Measurements from ENCODE around the gene NECAP2.

The NECAP2 gene, protein sequence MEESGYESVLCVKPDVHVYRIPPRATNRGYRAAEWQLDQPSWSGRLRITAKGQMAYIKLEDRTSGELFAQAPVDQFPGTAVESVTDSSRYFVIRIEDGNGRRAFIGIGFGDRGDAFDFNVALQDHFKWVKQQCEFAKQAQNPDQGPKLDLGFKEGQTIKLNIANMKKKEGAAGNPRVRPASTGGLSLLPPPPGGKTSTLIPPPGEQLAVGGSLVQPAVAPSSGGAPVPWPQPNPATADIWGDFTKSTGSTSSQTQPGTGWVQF

DNA sequence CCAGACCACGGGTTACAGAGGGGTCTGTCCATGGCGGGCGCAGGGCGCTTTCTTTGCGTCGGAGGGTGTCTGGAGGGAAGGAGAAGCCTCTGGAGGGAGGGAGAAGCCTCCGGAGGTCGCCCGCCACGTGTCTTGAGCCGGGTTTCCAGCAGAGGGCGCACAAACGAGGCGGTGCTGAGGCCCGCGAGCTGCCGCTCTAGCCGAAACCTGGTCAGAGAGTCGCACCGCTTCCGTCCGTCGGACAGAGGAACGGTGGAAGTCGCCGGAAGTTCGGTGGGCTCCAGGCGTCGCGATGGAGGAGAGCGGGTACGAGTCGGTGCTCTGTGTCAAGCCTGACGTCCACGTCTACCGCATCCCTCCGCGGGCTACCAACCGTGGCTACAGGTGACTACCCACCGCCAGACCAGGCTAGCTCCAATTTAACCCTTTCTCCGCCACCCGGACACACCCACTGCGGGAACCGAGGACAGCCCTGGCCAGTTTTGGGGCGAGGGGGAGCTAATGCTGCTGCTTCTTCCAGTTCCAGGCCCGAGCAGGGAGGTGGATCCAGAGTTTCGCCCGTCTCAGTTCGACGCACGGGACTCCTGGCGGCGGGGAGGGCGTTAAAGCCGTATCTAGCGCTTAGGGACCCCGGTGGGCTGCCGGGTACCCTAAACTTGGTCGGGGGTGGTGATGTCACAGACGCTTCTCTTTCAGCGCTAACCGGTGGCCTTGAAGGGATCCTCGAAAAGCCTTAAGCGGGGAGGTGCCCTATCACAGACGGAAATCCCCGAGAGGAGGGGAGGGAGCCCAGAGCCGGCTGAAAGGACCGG is at the start of gene NECAP2:
NECAP2 (plus strand) TSS at position 255 of the 812 bp plus-strand sequence; CDS start at position 293, 38 bp downstream.
- peak; percentile 99 for DNase-seq

DNA sequence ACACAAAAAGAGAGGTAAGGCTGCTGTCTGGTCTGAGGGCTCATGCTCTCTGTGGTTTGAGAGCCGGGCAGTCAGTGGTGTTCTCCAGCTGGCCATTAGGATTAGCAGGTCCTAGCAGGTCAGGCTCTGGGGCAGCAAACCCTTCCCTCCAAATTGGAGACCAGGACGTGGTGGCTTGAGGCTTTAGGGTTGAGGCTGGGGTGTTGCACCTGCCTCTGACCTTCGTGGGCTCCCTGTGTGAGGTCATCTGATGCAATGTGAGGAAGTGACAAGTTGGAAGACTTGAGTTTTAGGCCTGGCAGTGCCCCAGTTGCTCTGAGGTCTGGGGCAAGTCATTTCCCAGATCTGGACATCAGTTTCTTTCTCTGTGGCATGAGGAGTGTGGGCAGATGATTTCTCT is 49.1 kb upstream of the NECAP2 start:
- no peak for DNase-seq

DNA sequence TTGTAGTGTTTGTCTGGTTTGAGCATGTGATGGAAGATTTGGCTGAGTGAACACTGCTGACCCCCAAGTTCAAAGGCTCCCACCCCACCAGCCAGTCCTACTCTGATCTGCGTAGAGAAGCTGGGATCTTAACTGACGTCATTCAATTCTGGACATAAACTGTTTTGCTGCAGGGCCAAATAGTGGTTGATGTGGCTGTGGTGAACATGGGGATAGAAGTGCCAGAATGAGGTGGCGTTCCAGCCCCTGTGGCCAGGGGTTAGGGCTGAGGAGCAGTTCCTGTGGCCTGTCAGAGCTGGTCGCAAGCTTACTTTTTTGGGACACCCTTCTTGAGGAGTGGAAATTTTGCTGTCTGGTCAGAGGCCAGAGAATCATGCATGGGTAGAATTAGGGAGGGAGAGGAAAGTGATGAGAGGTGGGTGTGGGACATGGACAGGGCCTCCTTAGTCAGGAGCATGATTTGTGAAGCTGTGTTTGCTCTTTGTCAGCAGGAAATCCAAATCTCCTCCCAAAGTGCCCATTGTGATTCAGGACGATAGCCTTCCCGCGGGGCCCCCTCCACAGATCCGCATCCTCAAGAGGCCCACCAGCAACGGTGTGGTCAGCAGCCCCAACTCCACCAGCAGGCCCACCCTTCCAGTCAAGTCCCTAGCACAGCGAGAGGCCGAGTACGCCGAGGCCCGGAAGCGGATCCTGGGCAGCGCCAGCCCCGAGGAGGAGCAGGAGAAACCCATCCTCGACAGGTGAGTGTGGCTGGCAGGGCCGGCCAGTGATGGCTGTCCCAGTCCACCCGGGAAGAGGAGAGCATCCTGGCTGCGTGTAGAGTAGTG is 47.6 kb upstream of the NECAP2 start:
- DNase-seq, result no peak

DNA sequence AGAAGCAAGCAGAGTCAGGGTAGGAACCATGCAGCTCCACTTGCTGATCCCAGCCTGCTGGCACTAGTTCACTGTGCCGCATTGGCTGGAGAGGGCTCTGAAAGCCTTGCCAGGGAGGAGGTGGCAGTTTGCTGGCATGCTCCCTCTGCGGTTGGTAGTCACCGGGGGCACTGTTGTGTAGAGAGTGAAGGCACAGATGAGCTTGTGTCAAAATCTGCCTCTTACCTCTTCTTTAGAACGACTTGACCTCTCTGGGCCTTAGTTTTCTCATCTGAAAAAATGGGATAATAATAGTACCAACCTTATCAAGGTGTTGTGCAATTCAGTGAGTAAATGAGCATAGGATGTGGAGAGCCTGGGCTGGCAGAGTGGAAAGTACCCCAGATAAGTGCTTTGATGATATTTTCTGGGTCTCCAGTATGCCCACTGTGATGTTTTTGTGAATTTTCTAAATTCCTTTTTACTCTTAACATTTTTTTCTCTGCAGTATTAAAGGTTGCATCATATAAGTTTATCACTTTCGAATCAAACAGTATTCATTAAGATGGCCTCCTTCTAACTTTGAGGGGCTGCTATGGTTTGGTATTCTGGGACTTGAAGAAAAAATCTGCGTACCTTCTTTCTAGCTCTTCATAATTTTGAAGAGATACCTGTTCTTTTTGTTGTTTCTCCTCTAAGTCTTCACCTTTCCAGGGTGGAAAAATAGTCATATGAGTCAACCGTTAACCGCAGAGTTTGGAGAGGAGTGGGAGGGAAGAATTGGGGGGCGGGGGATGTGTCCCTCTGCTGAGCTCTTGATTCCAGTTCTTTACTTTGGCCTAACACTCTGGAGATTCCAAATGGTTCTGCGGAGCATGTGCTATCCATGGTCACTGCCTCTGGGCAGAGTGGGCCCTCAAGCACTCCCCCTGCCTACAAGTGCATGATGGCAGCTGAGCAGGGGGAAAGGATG is 46.7 kb upstream of the NECAP2 start:
- no peak for DNase-seq

DNA sequence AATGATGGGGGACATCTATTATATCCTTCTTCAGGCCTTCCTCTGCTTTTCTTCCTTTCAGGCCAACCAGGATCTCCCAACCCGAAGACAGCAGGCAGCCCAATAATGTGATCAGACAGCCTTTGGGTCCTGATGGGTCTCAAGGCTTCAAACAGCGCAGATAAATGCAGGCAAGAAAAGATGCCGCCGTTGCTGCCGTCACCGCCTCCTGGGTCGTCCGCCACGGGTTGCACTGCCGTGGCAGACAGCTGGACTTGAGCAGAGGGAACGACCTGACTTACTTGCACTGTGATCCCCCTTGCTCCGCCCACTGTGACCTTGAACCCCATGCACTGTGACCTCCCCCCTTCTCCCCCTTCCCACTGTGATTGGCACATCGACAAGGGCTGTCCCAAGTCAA is 45.5 kb upstream of the NECAP2 start:
- no peak for DNase-seq

DNA sequence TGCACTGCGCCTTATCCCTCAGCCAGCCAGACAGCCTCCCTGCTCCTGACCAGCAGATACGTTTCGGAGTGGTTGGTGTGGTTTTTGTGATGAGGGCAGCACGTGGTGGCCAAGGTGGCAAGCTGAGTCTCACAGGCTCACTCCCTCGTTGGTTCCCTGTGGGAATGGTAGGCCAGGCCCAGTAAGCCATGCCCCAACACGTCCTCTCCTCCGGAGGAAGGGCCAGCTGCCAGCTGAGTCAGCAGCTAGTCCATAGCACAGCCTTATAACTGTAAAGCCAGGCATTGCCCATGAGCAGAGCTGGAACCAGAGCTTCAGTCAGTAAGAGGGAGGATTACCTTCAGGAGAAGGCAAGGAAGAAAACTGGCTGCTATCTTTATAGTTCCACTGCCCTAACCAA is 43.9 kb upstream of the NECAP2 start:
- no peak for DNase-seq

DNA sequence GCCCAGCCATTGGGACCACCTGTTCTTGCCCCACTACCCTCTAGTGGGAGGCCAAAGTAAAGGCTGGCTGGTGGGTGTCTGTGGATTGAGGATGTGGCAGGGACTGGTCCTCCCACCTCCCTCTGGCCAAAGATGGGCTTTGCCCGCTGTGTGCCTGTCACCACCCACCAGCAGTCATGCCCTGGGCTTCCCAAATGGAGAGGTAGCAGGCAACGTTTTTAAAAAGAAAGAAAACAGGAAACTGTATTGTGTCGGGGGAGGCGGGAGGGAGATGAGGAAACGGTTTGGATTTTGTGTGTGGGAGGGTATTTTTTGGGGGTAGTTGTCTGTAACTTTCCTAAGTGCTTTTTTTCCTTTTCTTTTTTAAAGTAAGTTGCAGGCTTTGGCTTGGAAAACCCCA is 43.4 kb upstream of the NECAP2 start:
- DNase-seq, result no peak

DNA sequence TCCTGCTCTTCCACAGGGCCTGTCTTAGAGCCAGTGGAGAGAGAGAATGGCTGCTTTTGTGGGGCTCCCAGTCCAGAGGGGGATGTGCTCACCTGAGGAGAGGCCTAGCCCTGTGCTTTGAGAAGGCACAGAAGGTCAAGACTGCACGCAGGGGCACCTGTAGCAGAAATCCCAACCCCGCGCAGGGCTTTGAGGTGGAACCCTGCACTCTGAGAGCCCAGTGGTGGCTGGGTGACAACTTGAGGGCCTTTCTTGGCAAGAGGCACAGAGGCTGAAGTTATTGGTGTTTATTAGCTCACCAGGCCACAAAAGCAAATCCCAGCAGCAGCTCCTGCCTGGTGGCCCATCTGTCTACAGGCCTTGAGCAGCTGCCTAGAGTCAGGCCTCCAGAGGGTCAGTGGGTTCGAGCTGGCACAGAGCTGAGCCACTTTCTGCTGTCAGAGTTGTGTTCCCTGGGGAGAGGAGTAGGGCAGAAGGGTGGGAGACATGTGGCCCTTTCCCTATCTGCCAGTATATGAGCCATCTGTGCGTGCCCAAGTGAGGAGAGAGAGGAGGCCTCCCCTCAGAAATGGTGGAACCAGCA is 42.1 kb upstream of the NECAP2 start:
- DNase-seq, result no peak

DNA sequence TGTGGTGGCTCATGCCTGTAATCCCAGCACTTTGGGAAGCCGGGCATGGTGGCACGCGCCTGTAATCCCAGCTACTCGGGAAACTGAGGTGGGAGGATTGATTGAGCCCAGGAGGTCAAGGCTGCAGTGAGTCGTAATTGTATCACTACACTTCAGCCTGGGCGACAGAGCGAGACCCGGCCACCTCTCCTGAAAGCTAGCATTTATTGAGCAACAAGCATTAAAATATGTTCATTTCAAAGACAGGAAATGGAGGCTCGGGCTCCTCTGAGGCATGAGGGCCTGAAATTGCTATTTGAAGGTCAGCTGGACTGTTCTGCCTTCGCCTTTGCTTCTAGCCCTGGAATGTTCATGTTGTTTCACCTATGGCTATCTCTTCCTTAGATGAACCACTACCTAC is 37.8 kb upstream of the NECAP2 start:
- no peak for DNase-seq

DNA sequence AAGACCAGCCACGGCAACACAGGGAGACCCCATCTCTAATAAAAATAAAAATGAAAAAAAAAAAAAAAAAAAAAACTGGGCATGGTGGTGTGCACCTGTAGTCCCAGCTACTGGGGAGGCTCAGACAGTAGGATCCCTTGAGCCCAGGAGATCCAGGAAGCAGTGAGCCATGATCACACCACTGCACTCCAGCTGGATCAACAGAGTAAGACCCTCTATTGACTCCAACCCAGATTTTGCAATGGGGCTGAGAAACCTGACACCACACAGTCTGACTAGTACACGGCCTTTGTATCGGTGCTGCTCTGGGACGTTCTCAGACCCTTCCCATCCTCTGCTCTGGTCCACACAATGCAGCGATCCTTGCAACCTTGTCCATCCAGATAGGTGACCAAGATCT is 35.1 kb upstream of the NECAP2 start:
- no peak for DNase-seq

DNA sequence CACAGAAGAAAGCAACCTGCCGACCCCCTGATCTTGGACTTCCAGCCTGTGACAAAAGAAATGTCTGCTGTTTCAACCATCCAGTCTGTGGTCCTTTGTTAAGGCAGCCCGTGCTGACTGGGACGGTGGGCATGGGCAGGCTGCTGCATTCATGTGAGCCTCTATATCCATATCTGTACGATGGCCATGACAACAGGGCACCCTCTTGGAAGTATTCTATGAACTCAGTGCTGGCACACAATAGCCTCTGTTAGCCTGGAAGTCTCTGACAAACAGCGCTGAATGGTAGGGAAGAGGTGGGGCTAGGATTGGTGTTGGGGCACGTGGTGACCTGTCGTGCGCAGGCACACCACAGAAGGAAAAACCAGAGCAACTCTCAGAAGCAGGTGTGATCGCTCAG is 33.7 kb upstream of the NECAP2 start:
- DNase-seq, result no peak

DNA sequence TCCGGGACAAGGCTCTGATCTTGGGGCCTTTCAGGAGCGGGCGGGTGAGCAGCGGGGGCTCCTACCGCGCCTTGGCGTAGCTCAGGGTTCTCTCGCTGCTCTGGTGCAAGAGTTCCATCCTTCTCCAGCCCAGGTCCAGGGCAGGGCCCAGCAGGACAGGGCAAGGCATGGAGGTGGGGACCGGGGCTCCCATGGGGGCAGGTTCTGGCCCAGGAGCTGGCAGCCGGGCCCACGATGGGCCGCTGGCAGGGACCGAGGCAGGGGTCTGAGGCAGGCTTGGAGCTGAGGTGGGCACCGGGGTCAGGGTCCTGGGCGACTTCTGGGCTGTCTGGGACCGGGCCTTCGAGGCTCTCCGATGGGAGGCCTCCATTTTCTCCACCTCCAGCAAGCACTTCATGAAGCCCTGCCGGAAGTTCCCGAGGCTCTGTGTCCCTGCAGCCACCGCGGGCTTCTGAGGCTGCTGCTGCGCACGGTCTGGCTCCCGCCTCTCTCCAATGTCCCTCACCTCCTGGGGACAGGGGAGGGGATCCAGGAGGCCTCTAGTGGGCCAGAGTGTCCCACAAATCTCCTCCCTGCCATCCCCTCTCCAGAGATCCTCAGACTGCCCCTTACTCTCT is 30.9 kb upstream of the NECAP2 start:
- DNase-seq, result no peak

DNA sequence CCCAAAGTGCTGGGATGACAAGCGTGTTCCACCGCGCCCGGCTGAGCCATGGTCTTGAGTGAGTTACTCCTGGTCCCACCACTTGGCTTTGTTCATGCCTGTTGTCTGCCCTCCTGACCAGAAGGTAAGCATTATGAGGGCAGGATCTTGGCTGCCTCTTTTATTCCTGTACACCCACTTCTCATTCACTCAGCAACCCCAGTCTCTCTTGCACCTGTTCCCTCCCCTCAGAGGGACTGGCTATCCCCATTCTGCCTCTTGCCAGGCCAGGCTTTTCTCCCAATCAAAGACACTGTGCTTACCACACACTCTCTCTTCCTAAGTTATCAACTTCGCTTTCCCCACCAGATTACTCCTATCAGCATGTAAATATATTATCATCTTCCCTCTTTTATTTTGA is 29.7 kb upstream of the NECAP2 start:
- no peak for DNase-seq

DNA sequence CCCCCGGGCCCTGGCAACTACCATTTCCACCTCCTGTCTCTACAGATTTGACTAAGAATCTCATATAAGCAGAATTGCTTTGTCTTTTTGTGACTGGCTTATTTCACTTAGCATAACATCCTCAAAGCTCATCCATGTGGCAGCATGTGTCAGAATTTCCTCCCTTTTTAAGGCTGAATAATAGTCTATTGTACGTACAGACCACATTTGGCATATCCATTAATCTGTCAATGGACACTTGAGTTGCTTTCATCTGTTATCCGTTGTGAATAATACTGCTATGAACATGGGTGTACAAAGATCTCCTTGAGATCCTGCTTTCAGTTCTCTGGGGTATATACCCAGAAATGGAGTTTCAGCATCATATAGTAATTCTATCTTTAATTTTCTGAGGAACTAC is 27.3 kb upstream of the NECAP2 start:
- DNase-seq, result no peak

DNA sequence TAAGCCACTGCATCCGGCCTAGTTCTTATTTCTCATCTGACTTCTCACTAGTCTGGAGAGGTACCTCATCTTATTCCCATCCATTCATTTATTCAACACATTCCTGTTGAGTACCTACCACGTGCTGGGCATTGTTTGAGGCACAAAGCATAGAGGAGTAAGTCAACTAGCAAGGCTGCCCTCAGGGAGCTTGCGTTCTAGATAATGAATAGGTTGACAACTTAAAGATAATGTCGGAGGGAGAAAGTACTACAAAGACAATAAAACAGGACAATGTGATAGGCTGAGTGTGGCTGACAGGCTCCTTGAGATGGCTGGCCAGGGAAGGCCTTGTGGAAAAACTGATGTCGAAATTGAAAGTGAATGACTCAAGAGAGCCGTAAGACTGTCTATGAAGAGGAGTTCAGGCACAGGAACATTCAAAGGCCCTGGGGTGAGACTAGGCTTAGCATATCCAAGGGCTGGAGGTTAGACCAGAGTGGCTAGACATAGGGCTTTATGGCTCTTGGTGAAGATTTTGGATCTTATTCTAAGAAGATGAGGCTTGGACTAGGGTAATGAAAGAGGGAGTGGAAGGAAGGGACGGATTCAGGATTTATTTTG is 21.6 kb upstream of the NECAP2 start:
- DNase-seq, result no peak

DNA sequence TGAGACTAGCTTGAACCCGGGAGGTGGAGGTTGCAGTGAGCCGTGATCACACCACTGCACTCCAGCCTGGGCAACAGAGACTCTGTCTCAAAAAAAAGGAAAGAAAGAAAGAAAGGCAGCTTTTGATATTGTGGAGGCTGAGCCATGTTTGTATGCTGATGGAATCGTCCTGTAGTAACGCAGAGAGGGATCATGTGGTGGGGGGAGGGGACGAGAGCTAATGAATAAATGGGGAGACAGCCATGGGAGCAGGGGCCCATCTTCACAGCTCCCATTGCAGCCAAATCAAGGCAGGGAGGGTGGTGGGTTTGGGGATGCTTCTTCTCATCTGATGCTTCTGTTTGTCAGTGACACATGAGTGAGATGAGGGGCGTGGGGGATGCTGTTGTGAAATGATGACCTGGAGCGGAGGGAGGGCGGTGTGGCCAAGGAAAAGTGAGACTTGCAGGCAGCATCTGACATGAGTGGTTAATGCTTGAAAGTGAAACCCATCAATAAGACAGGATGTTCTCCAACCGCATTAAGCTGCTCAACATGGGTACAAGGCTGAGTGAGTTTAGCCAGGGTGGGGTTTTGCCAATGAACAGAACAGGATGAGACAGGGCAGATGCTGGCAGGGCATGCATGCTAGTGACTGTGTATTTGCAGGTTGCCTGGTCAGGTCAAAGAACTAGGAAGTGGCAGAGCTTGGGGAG is 20.0 kb upstream of the NECAP2 start:
- no peak for DNase-seq

DNA sequence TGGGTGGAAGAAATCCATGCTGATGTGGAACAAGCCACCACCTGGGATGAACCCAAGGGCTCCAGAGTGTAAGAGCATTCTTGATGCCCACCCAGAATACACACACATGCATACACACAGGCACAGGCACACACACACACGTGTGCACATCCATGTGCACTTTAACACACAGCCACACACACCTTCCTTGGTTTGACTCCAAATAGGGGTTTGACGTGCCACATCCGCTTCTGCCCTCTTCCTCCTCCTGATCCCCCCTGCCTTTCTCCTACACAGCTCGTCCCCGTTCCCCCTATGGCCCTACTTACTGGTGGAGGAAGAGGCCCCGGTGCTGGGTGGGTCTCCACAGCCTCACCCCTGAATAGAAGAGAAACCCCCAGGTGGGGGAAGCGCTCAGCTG is 19.3 kb upstream of the NECAP2 start:
- no peak for DNase-seq

DNA sequence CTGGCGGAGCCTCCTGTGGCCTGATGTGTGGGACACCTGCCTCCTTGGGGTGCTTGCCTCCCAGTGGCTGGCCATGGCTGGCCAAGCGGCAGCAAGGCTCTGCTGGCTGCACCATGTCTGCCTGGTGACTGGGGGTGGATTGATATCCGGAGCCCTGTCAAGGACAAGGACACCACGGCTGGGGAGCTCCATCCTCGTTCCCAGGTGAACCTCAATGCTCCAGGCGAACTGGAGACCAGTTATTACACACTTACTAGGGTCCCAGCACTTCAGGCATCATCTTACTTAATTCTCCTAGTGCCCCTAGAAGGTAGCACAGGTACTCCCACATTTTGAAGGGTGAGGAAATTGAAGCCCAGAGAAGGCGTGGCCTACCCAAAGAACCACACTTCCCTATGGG is 18.5 kb upstream of the NECAP2 start:
- no peak for DNase-seq

DNA sequence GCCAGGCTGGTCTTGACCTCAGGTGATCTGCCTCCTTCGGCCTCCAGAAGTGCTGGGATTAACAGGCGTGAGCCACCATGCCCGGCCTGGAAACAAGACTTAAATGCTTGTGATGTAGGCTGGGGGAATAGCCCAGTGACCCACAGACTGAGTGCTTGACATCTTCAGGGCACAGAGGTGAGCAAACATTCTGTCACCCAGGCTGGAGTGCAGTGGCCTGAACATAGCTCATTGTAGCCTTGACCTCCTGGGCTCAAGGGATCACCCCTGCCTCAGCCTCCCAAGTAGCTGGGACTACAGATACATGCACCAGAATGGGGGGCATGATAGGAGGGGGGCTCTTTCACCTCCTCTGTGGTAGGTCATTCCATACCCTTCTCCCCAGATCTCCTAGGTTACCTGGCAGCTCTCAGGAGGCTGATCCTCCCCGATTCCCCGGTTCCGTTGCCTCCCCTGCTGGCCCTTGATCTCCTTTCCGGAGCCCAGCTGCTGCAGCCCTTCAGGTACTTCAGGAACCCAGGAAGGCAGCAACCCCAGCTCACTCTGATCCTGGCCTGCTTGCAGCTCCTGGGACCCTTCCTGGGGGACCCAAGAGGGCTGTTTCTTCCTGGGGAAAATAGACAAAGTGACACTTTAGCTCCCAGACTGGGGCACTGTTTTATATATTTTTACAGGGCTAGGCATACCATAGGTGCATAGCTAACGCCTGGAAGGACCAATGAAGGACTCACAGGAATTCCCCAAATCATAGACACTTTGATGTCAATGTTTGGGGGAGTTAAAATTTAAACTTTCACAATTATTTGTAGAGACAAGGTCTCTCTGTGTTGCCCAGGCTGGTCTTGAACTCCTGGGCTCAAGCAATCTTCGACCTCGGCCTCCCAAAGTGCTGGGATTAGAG is 15.1 kb upstream of the NECAP2 start:
- no peak for DNase-seq

DNA sequence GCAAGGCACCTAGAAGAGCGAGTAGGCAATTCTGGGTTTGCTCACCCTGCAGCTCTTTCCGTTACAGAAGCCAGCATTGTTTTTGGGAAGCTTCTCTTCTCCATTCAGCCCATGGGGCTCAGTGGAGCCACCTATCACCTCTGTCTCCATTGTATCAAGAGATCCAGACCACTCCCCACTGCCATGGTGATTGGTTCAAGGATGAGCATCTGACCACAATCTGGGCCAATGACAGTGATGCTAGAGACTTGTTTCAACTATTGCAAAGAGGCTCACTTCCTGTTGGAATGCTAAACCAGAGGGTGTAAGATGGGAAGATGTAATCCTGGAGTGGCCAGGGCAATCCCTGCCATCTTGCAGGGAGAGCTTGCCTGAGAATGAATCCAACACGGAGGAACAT is 9.9 kb upstream of the NECAP2 start:
- peak; percentile 15 for DNase-seq

Measured in NCI-H510A (cell line).